ENCODE measurements around the gene COL23A1.

GRCh38 chr5:178460174-178460573 is 130.0 kb downstream of the COL23A1 start:
- no peak for TF ChIP-seq EZH2phosphoT487 (IDR thresholded peaks at IDR 0.05; ENCODE audit: unreplicated experiment)
- no peak for TF ChIP-seq CTCF (conservative IDR thresholded peaks at IDR 0.05; ENCODE audit: low read depth in 2 of 2)
- no peak for TF ChIP-seq POLR2AphosphoS5 (IDR thresholded peaks at IDR 0.05; ENCODE audit: low read depth)
- TF ChIP-seq EZH2 (IDR thresholded peaks at IDR 0.05; ENCODE audit: low read depth, unreplicated experiment): no peak
- no peak for TF ChIP-seq JUNB (IDR thresholded peaks at IDR 0.05; ENCODE audit: unreplicated experiment)
- TF ChIP-seq, protein P1, sequence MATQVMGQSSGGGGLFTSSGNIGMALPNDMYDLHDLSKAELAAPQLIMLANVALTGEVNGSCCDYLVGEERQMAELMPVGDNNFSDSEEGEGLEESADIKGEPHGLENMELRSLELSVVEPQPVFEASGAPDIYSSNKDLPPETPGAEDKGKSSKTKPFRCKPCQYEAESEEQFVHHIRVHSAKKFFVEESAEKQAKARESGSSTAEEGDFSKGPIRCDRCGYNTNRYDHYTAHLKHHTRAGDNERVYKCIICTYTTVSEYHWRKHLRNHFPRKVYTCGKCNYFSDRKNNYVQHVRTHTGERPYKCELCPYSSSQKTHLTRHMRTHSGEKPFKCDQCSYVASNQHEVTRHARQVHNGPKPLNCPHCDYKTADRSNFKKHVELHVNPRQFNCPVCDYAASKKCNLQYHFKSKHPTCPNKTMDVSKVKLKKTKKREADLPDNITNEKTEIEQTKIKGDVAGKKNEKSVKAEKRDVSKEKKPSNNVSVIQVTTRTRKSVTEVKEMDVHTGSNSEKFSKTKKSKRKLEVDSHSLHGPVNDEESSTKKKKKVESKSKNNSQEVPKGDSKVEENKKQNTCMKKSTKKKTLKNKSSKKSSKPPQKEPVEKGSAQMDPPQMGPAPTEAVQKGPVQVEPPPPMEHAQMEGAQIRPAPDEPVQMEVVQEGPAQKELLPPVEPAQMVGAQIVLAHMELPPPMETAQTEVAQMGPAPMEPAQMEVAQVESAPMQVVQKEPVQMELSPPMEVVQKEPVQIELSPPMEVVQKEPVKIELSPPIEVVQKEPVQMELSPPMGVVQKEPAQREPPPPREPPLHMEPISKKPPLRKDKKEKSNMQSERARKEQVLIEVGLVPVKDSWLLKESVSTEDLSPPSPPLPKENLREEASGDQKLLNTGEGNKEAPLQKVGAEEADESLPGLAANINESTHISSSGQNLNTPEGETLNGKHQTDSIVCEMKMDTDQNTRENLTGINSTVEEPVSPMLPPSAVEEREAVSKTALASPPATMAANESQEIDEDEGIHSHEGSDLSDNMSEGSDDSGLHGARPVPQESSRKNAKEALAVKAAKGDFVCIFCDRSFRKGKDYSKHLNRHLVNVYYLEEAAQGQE (IDR thresholded peaks at IDR 0.05; ENCODE audit: unreplicated experiment): no peak
- no peak for TF ChIP-seq CREB1 (CRISPR knock-in tag; IDR thresholded peaks at IDR 0.05; ENCODE audit: low read depth)
- no peak for TF ChIP-seq ZNF331 (CRISPR knock-in tag; IDR thresholded peaks at IDR 0.05; ENCODE audit: low read depth)
- TF ChIP-seq STAT1 (IDR thresholded peaks at IDR 0.05; ENCODE audit: unreplicated experiment): no peak
- TF ChIP-seq, protein P2, sequence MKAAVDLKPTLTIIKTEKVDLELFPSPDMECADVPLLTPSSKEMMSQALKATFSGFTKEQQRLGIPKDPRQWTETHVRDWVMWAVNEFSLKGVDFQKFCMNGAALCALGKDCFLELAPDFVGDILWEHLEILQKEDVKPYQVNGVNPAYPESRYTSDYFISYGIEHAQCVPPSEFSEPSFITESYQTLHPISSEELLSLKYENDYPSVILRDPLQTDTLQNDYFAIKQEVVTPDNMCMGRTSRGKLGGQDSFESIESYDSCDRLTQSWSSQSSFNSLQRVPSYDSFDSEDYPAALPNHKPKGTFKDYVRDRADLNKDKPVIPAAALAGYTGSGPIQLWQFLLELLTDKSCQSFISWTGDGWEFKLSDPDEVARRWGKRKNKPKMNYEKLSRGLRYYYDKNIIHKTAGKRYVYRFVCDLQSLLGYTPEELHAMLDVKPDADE (IDR thresholded peaks at IDR 0.05): no peak

Data from GM23338 (cell line).